ACC112 (cell line): ENCODE data around the gene ITFG1.
"Not testable (repeated sequence)": the region's sequence is repeated elsewhere in the genome, so short reads cannot be mapped to it uniquely, and the experiment has no call there.

Experiments used
- H2AFZ ChIP-seq: fragments of 200-600 bp; sonication (generic); one replicate; pipeline ENCODE4 v1.6.0; 2017; ENCODE audit warnings: antibody characterized with exemption, low read length; ENCODE audit not compliant: unreplicated experiment
- H3K27ac ChIP-seq: fragments of 200-600 bp; sonication (generic); 2 replicates; pipeline ENCODE4 v1.5.1; 2014; ENCODE audit warnings: low read depth, mild to moderate bottlenecking, antibody characterized with exemption, low read length, moderate library complexity
- H3K27me3 ChIP-seq: fragments of 200-600 bp; sonication (generic); 2 replicates; pipeline ENCODE4 v1.6.1; 2014; ENCODE audit warnings: mild to moderate bottlenecking, antibody characterized with exemption, low read length, moderate library complexity, mixed read lengths; ENCODE audit not compliant: insufficient read depth
- H3K36me3 ChIP-seq: fragments of 200-600 bp; sonication (generic); 2 replicates; pipeline ENCODE4 v1.6.1; 2016; ENCODE audit warnings: mild to moderate bottlenecking, antibody characterized with exemption, low read length, moderate library complexity, mixed read lengths; ENCODE audit not compliant: insufficient read depth
- H3K4me1 ChIP-seq: fragments of 200-600 bp; sonication (generic); one replicate; pipeline ENCODE4 v1.6.1; 2016; ENCODE audit warnings: low read length, mixed read lengths; ENCODE audit not compliant: insufficient read depth, unreplicated experiment, control insufficient read depth
- H3K4me3 ChIP-seq: fragments of 200-600 bp; sonication (generic); 2 replicates; pipeline ENCODE4 v1.5.1; 2014; ENCODE audit warnings: mild to moderate bottlenecking, low read depth, low read length
- H3K79me2 ChIP-seq: fragments of 200-600 bp; sonication (generic); one replicate; pipeline ENCODE4 v1.6.0; 2016; ENCODE audit warnings: low read length; ENCODE audit not compliant: control insufficient read depth, unreplicated experiment, insufficient read depth

ITFG1 gene

GRCh38 chr16:47459603-47460002 is 1.3 kb downstream of the ITFG1 start:
- no peaks in the 10 kb centered on the region for H3K27me3 ChIP-seq
- H2AFZ ChIP-seq: no peak overlapping the region
- 0 out of 2 replicates have a peak, but pooled peaks cover 4% of the 10 kb centered on the region for H3K36me3 ChIP-seq
- peaks cover 27% of the 10 kb centered on the region for H3K4me1 ChIP-seq
- H3K27ac ChIP-seq: no peak overlapping the region
- peaks cover 39% of the 10 kb centered on the region for H3K79me2 ChIP-seq
- H3K4me3 ChIP-seq: peak overlapping the region; percentile 93

- Histone ChIP-seq H3K27ac (no peak overlapping the region), H3K27me3 (no peaks in the 10 kb centered on the region), H3K4me1 (peaks cover 16% of the 10 kb centered on the region), H2AFZ (no peak overlapping the region), H3K79me2 (peaks cover 29% of the 10 kb centered on the region), H3K36me3 (peaks cover 8% of the 10 kb centered on the region; the same call in 1 of the 2 replicates), H3K4me3 (no peak overlapping the region)
These were observed 2.5 kb downstream of the ITFG1 start for GRCh38 chr16:47458331-47458730.

GRCh38 chr16:47449788-47450187 is 11.1 kb downstream of the ITFG1 start:
- Histone ChIP-seq H3K27me3 (no peaks in the 10 kb centered on the region), H2AFZ (no peak overlapping the region), H3K36me3 (peaks cover 9% of the 10 kb centered on the region; the same call in 1 of the 2 replicates), H3K27ac (no peak overlapping the region), H3K4me3 (no peak overlapping the region), H3K79me2 (peaks cover 2% of the 10 kb centered on the region), H3K4me1 (no peaks in the 10 kb centered on the region)

DNA sequence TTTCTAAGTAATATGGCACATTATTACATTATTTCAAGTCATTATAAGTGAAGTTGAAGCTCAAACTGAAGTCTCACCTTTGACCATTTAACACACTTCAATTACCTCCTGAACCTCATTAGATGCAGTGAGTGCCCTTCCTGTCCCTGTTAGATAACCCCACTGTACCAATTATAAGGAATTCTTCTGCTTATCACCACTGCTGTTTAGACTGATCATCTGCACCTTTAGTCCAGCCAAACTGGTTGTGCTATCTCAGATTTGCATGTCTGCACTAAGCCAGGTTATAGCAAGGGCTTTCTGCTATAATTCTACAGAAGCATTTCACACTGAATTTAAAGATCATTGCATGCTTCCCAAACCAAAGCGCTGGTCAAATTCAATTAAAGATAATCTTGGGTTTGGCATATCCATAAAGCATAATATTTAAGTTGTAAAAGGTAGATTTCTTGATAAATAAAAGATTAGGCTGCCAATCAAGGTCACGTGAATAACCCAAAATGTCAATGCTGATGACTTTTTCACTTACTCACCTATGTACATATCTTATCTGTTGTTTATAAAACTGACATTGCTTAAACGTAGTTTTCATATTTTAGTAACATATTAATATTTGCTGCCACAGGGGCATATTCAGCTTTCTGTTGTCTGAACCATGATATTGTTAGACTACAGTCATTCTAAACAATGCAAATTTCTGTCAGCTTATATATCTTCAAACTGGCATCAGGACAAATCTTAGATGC is 11.9 kb downstream of the ITFG1 start:
- H3K27me3 ChIP-seq: no peaks in the 10 kb centered on the region
- peaks cover 9% of the 10 kb centered on the region; the same call in 1 of the 2 replicates for H3K36me3 ChIP-seq
- peaks cover 2% of the 10 kb centered on the region for H3K79me2 ChIP-seq
- H3K4me3 ChIP-seq: no peak overlapping the region
- no peak overlapping the region for H3K27ac ChIP-seq
- H3K4me1 ChIP-seq: no peaks in the 10 kb centered on the region
- no peak overlapping the region for H2AFZ ChIP-seq

DNA sequence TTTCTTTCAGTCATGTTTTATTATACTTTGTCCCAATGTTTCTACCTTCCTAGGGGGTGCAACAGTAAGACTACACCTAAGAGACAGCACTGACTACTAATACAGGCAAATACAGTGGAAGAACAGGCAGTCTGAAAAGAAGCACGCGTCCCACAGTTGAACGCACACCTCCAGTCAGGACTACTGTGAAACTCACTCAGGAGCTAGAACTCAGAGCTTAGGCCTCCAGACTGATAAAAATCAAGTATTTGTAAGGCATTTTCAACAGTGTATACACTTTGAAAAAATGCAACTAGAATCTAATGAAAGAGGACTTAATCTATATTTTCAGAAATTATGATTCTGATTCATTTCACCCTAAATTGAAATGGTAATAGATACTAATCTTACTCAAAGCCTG is 14.4 kb downstream of the ITFG1 start:
- no peak overlapping the region for H2AFZ ChIP-seq
- no peaks in the 10 kb centered on the region for H3K4me1 ChIP-seq
- H3K79me2 ChIP-seq: peaks cover 2% of the 10 kb centered on the region
- no peaks in the 10 kb centered on the region for H3K27me3 ChIP-seq
- H3K4me3 ChIP-seq: no peak overlapping the region
- H3K36me3 ChIP-seq: no peaks in the 10 kb centered on the region
- H3K27ac ChIP-seq: no peak overlapping the region

DNA sequence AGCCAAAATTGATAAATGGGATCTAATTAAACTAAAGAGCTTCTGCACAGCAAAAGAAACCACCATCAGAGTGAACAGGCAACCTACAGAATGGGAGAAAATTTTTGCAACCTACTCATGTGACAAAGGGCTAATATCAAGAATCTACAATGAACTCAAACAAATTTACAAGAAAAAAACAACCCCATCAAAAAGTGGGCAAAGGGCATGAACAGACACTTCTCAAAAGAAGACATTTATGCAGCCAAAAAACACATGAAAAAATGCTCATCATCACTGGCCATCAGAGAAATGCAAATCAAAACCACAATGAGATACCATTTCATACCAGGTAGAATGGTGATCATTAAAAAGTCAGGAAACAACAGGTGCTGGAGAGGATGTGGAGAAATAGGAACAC is 18.0 kb downstream of the ITFG1 start:
- not testable (repeated sequence) for H3K36me3 ChIP-seq, H3K4me3 ChIP-seq, H3K27me3 ChIP-seq, H3K27ac ChIP-seq, H3K79me2 ChIP-seq, H3K4me1 ChIP-seq, H2AFZ ChIP-seq

DNA sequence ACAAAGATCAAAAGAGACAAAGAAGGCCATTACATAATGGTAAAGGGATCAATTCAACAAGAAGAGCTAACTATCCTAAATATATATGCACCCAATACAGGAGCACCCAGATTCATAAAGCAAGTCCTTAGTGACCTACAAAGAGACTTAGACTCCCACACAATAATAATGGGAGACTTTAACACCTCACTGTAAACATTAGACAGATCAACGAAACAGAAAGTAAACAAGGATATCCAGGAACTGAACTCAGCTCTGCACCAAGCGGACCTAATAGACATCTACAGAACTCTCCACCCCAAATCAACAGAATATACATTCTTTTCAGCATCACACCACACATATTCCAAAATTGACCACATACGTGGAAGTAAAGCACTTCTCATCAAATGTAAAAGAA is 20.8 kb downstream of the ITFG1 start:
- not testable (repeated sequence) for H3K4me1 ChIP-seq, H3K4me3 ChIP-seq, H3K36me3 ChIP-seq, H3K27ac ChIP-seq, H2AFZ ChIP-seq, H3K27me3 ChIP-seq, H3K79me2 ChIP-seq

GRCh38 chr16:47434274-47434673 is 26.6 kb downstream of the ITFG1 start:
- H3K27me3 ChIP-seq, H3K4me3 ChIP-seq, H3K79me2 ChIP-seq, H3K36me3 ChIP-seq, H2AFZ ChIP-seq, H3K27ac ChIP-seq, H3K4me1 ChIP-seq: not testable (repeated sequence)

DNA sequence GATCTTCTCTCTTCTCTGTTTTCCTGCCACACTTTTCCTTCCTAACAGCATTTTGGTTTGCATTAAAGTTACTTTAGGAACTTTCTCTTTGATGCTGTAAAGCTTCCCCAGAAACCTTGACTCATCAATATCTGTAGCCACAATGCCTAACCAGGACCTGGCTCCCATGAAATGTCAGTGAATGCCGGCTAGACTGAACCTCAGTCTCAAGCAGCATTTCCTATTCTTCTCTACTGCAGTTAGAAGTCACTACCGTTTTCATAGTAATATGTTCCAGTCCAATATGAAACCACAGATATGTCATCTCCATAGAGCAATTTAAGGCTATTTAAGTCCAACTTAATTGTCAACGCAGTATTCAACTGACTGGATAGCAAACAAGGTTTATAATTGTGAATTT is 28.9 kb downstream of the ITFG1 start:
- Histone ChIP-seq H2AFZ (no peak overlapping the region), H3K4me3 (no peak overlapping the region), H3K27me3 (no peaks in the 10 kb centered on the region), H3K4me1 (no peaks in the 10 kb centered on the region), H3K27ac (no peak overlapping the region), H3K79me2 (peaks cover 5% of the 10 kb centered on the region), H3K36me3 (peaks cover 16% of the 10 kb centered on the region)

DNA sequence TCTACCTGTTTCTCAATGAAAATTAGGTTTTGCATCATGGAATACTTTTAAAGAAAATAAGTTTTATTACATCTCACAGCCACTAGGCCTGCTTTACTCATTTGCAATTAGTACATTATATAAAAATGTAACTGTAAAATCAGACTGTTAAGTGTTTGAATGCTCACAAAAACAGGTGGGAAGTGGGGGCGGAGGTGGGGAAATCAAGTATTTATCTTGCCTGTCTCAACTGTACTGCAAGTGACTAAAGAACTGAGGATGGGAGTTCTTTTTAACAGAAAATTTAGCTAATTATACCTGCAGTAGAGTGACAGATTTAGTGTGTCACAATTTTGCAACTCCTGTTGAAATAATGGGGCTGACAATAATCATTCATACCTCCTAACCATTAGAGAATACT is 34.1 kb downstream of the ITFG1 start:
- Histone ChIP-seq H3K4me1 (no peaks in the 10 kb centered on the region), H3K4me3 (no peak overlapping the region), H3K27me3 (no peaks in the 10 kb centered on the region), H3K36me3 (peaks cover 25% of the 10 kb centered on the region), H3K79me2 (no peaks in the 10 kb centered on the region), H2AFZ (no peak overlapping the region), H3K27ac (no peak overlapping the region)

GRCh38 chr16:47424846-47425245 is 36.0 kb downstream of the ITFG1 start:
- Histone ChIP-seq H3K36me3 (peaks cover 25% of the 10 kb centered on the region), H3K27me3 (no peaks in the 10 kb centered on the region), H2AFZ (no peak overlapping the region), H3K79me2 (no peaks in the 10 kb centered on the region), H3K27ac (no peak overlapping the region), H3K4me3 (no peak overlapping the region), H3K4me1 (no peaks in the 10 kb centered on the region)
